ENCODE data around the gene RPUSD1. TPM values are rescaled to one million over a fixed set of nuclear protein-coding genes. Genes with fewer than 3 reads are reported as not detected.

The RPUSD1 gene
- polyA plus RNA-seq, 2 of the 4 experiments (the other 2 are of a cell fraction): 10.6 to 29.3 TPM

DNA sequence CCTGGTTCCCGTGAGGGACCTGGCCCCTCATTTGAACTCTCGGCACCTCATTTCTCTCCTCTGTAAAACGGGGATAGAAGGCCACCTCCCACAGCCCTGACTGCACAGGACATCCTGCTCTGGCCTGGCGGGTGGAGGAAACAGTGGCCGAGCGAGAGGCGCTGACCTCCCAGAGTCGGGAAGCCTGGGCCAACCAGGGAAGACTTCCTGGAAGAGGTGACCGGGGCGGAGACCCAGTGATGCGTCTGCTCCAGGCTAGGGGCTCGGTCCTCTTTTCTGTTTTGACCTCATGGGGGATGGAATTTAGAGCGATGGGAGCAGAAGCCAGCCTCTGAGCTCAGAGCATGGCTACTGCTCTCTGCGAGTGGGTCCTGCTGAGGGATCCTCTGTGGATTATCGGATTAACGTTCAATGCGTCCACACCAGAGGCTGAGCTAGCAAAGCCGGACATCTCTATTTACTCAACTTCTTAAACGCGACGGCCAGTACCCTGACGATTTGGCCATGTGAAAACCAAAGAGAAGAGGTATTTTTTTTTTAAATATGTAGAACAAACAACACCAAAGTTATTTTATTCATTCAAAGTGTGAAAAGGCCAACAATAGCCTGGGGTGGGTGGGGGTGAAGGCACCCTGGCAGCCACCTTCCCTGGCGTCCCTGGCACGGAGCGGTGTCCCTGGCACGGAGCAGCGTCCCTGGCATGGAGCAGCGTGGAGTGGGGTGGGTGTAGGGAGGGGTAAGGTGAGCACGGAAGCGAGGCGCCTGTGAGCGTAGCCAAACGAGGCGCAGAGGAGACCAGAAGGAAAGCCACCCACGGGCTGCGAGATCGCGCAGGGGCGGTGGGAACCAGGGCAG, 36.8 kb downstream of the RPUSD1 start:
- DNase-seq (ENCODE audit: low read depth in 1 of 2, low spot score in 1 of 2) (no peak), FAIRE-seq (no peak), ATAC-seq (no peak; a peak in 1 of 6 replicates)
- H3K9me3 ChIP-seq: no peaks in the 10 kb centered on the region
- H3K4me1 ChIP-seq: no peaks in the 10 kb centered on the region
- WGBS (ENCODE audit: missing lambda C conversion rate): 83% methylated on average over 39 of the region's 39 CpGs
- H3K4me3 ChIP-seq: no peak overlapping the region
- no peak overlapping the region for H3K4me2 ChIP-seq
- H3K27ac ChIP-seq: no peak overlapping the region
- ChIA-PET CTCF (interaction anchor here (0.7 to 6.0 kb wide), 7 partner anchors 9 to 170 kb away, joined by 3 to 63 read pairs (median 6); partner anchors contain the start of genes CIAO3 and MSLN), POLR2A (interaction anchor here (1.1 kb wide), 1 partner anchor 10 kb away, joined by 3 read pairs; the partner anchor contains the start of gene CIAO3)
- TF ChIP-seq BCL3 (IDR thresholded peaks at IDR 0.05) (no peak), ZFP36 (IDR thresholded peaks at IDR 0.05; ENCODE audit: borderline replicate concordance, partially characterized antibody) (peak; percentile 79)

DNA sequence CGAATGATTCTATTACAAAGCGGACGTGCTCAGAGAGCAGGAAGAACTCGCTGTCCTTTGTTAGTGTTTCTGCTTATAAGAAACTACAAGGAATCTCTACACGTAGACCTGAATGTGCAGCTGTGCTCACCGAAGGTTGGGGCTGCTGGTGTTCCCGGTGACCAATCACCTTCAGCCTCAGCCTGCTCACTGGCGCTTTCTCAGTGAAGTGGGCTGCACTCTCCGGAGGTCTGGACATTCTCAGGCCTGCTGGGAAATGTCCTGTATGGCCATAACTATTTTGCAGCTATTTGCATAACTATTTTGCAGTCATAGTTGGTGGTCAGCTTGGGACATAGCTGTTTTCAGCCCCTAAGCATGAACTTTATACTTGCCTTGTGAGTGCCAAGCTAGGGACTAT, 37.7 kb downstream of the RPUSD1 start:
- no peak overlapping the region for H3K4me3 ChIP-seq
- no peak for FAIRE-seq
- ChIA-PET POLR2A (interaction anchor here (1.1 kb wide), 1 partner anchor 9 kb away, joined by 3 read pairs; the partner anchor contains the start of gene CIAO3), CTCF (interaction anchor here (0.9 to 6.0 kb wide), 7 partner anchors 10 to 46 kb away, joined by 3 to 63 read pairs (median 6); partner anchors contain the start of genes CIAO3 and MSLN)
- DNase-seq (ENCODE audit: low read depth in 1 of 2, low spot score in 1 of 2): no peak
- H3K4me2 ChIP-seq: no peak overlapping the region
- H3K4me1 ChIP-seq: no peaks in the 10 kb centered on the region
- H3K9me3 ChIP-seq: no peaks in the 10 kb centered on the region
- no peak overlapping the region for H3K27ac ChIP-seq
- no peak for TF ChIP-seq RCOR1 (IDR thresholded peaks at IDR 0.05; ENCODE audit: low read depth, low read length)
- no peak for TF ChIP-seq CBX8 (IDR thresholded peaks at IDR 0.05)
- no peak for TF ChIP-seq SREBF2 (IDR thresholded peaks at IDR 0.05)
- no peak for TF ChIP-seq TFCP2L1 (CRISPR knock-in tag; IDR thresholded peaks at IDR 0.05)
- TF ChIP-seq HOXB5 (CRISPR knock-in tag; IDR thresholded peaks at IDR 0.05): no peak
- no peak for TF ChIP-seq ZSCAN20 (CRISPR knock-in tag; IDR thresholded peaks at IDR 0.05)
- no peak; a peak in 1 of 6 replicates for ATAC-seq
- 83% methylated on average over 9 of the region's 9 CpGs for WGBS (ENCODE audit: missing lambda C conversion rate)

DNA sequence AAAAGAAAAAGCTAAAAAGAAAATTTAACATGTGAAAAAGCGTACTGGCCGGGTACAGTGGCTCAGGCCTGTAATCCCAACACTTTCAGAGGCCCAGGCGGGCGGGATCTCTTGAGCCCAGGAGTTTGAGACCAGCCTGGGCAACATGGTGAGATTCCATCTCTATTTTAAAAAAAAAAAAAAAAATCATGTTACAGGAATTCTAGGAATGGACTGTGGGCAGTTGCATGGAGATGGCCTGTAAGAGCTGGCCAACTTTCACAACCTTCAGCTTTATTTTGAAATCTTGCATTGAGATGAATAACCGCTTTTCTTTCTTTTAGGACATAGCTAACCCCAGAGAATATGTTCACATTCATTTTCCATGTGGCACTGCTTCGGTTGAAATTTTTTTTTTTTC, 39.2 kb downstream of the RPUSD1 start:
- ATAC-seq: peak in 1 of 2 experiments; percentile 35; a peak in 2 of 6 replicates
- no peak for FAIRE-seq
- H3K4me3 ChIP-seq: no peak overlapping the region
- DNase-seq (ENCODE audit: low read depth in 1 of 2, low spot score in 1 of 2): no peak
- ChIA-PET CTCF (interaction anchor here (0.6 to 6.0 kb wide), 12 partner anchors 8 to 1733 kb away, joined by 3 to 63 read pairs (median 5); partner anchors contain the start of genes CIAO3 and MSLN), POLR2A (interaction anchor here (0.7 to 1.0 kb wide), 3 partner anchors 15 to 39 kb away, joined by 3 to 4 read pairs (median 3); partner anchors contain the start of genes ANTKMT, CHTF18 and RPUSD1)
- H3K4me2 ChIP-seq: no peak overlapping the region
- no peak overlapping the region for H3K27ac ChIP-seq
- TF ChIP-seq PHF8 (IDR thresholded peaks at IDR 0.05; ENCODE audit: borderline replicate concordance, low read depth) (no peak), POLR2A (IDR thresholded peaks at IDR 0.05; ENCODE audit: low read length) (no peak), TFCP2L1 (CRISPR knock-in tag; IDR thresholded peaks at IDR 0.05) (no peak), HDAC2 (IDR thresholded peaks at IDR 0.05) (no peak), RARB (CRISPR knock-in tag; IDR thresholded peaks at IDR 0.05) (no peak), KDM5A (IDR thresholded peaks at IDR 0.05) (no peak)
- TF ChIP-seq, protein P1, sequence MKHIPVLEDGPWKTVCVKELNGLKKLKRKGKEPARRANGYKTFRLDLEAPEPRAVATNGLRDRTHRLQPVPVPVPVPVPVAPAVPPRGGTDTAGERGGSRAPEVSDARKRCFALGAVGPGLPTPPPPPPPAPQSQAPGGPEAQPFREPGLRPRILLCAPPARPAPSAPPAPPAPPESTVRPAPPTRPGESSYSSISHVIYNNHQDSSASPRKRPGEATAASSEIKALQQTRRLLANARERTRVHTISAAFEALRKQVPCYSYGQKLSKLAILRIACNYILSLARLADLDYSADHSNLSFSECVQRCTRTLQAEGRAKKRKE (CRISPR knock-in tag; IDR thresholded peaks at IDR 0.05; ENCODE audit: low read depth): no peak
- H3K9me3 ChIP-seq: no peaks in the 10 kb centered on the region
- WGBS (ENCODE audit: missing lambda C conversion rate): 80% methylated on average over 6 of the region's 6 CpGs
- H3K4me1 ChIP-seq: no peaks in the 10 kb centered on the region

- ATAC-seq (no peak), FAIRE-seq (no peak)
- CTCF ChIA-PET: interaction anchor here (1.0 to 6.0 kb wide), 10 partner anchors 11 to 307 kb away, joined by 3 to 63 read pairs (median 5); no protein-coding TSS in a partner anchor
These were observed 40.0 kb downstream of the RPUSD1 start for GRCh38 chr16:747978-748746.

More at GRCh38 chr16:747978-748746, 40.0 kb downstream of the RPUSD1 start:
- POLR2A ChIA-PET: no interaction called here
- Histone ChIP-seq H3K9me3 (no peaks in the 10 kb centered on the region), H3K4me1 (no peaks in the 10 kb centered on the region), H3K4me3 (no peak overlapping the region), H3K27ac (no peak overlapping the region), H3K4me2 (no peak overlapping the region)
- no peak for DNase-seq (ENCODE audit: low read depth in 1 of 2, low spot score in 1 of 2)
- no peak for TF ChIP-seq MAFK (IDR thresholded peaks at IDR 0.05; ENCODE audit: partially characterized antibody)
- TF ChIP-seq RARB (CRISPR knock-in tag; IDR thresholded peaks at IDR 0.05): no peak
- TF ChIP-seq JUN (IDR thresholded peaks at IDR 0.05): no peak
- TF ChIP-seq TP53 (CRISPR knock-in tag; IDR thresholded peaks at IDR 0.05): no peak
- TF ChIP-seq FOSB (CRISPR knock-in tag; IDR thresholded peaks at IDR 0.05): no peak
- no peak for TF ChIP-seq NFE2L2 (conservative IDR thresholded peaks at IDR 0.05; ENCODE audit: low read length)
- TF ChIP-seq, protein P1 (CRISPR knock-in tag; IDR thresholded peaks at IDR 0.05; ENCODE audit: low read depth): no peak
- TF ChIP-seq ZNF302 (CRISPR knock-in tag; IDR thresholded peaks at IDR 0.05): no peak
- no peak for TF ChIP-seq ZFP36 (IDR thresholded peaks at IDR 0.05; ENCODE audit: borderline replicate concordance, partially characterized antibody)
- TF ChIP-seq HOXB13 (CRISPR knock-in tag; IDR thresholded peaks at IDR 0.05; ENCODE audit: low read depth): no peak
- TF ChIP-seq RNF2 (IDR thresholded peaks at IDR 0.05; ENCODE audit: borderline replicate concordance, low read depth): no peak
- TF ChIP-seq PHF8 (IDR thresholded peaks at IDR 0.05; ENCODE audit: borderline replicate concordance, low read depth): no peak
- no peak for TF ChIP-seq BCL3 (IDR thresholded peaks at IDR 0.05)
- TF ChIP-seq EHF (CRISPR knock-in tag; IDR thresholded peaks at IDR 0.05): no peak
- WGBS (ENCODE audit: missing lambda C conversion rate): 82% methylated on average over 38 of the region's 39 CpGs
